SK-N-SH treated with all-trans-retinoic acid at 6 μM for 48 hours (cell line): Measurements from ENCODE around the gene TNN.

ENCODE experiments used
- ARNTL ChIP-seq: fragments of 450-650 bp; formaldehyde crosslinking; IDR thresholded peaks from 2 replicates; pipeline ENCODE4 v1.5.0; 2020; ENCODE audit warnings: low read depth, mild to moderate bottlenecking, moderate library complexity, borderline replicate concordance
- BACH2 ChIP-seq: fragments of 250-450 bp; sonication (Bioruptor Pico); IDR thresholded peaks from 2 replicates; pipeline ENCODE4 v1.9.0; 2021; ENCODE audit warnings: mild to moderate bottlenecking, borderline replicate concordance
- OSR1 ChIP-seq: fragments of 250-450 bp; sonication (Bioruptor Pico); IDR thresholded peaks from 2 replicates; pipeline ENCODE4 v1.8.0; 2022; ENCODE audit warnings: moderate library complexity, mild to moderate bottlenecking, inconsistent platforms
- RARB ChIP-seq: fragments of 250-450 bp; sonication (Bioruptor Pico); IDR thresholded peaks from 2 replicates; pipeline ENCODE4 v1.8.0; 2021; ENCODE audit warnings: mild to moderate bottlenecking, moderate library complexity
- TOX ChIP-seq: fragments of 250-450 bp; sonication (Bioruptor Pico); IDR thresholded peaks from 2 replicates; pipeline ENCODE4 v1.8.0; 2021; ENCODE audit warnings: mild to moderate bottlenecking, moderate library complexity, borderline replicate concordance

DNA sequence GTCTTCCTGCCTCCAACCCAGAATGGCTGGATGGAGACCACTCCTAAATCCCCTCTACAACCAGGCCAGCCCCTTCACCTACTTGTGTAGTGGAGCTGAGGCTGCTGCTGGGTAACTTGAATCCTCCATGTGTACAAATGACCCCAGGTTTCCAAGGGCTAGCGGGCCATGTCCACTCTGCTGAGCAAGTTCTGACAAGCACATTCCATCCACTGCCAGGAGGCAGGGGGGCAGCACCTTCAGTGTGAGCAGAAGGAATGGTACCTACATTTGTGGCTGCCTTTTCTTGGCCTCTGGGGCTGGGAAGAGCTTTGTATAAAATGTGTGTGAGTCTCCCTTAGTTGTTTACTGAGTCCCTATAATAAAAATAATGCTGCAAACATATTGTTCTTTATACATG is 110.4 kb downstream of the TNN start:
- TF ChIP-seq BACH2 (CRISPR knock-in tag) (no peak), ARNTL (no peak), RARB (CRISPR knock-in tag) (no peak), TOX (CRISPR knock-in tag) (no peak), OSR1 (CRISPR knock-in tag) (no peak)
